Ectodermal cell (in vitro differentiated cells): ENCODE data around the gene MAN2A1.

Experiments
- H3K27ac ChIP-seq: 2 replicates; pipeline ENCODE4 v1.7.0; 2013; ENCODE audit warnings: mild to moderate bottlenecking, low read depth, low read length; ENCODE audit not compliant: insufficient read depth, poor library complexity, severe bottlenecking
- H3K27me3 ChIP-seq: 2 replicates; pipeline ENCODE4 v1.7.0; 2013; ENCODE audit warnings: mild to moderate bottlenecking, low read length; ENCODE audit not compliant: insufficient read depth, control insufficient read depth, poor library complexity, severe bottlenecking
- H3K36me3 ChIP-seq: one replicate; pipeline ENCODE4 v1.7.0; 2013; ENCODE audit warnings: low read length; ENCODE audit not compliant: control insufficient read depth, insufficient read depth
- H3K4me1 ChIP-seq: one replicate; pipeline ENCODE4 v1.7.0; 2013; ENCODE audit warnings: low read length; ENCODE audit not compliant: control insufficient read depth, insufficient read depth
- H3K4me3 ChIP-seq: 2 replicates; pipeline ENCODE4 v1.7.0; 2013; ENCODE audit warnings: low read depth, low read length, control low read depth; ENCODE audit not compliant: insufficient read depth
- H3K9me3 ChIP-seq: 2 replicates; pipeline ENCODE4 v1.7.0; 2013; ENCODE audit warnings: mild to moderate bottlenecking, low read length, moderate library complexity; ENCODE audit not compliant: control insufficient read depth
- WGBS, 2 experiments: methylation state at CpG; one replicate each; pipeline ENCODE4 v1.1.7; 2013; ENCODE audit warnings: missing lambda C conversion rate in 2 of 2; 5-methylcytosine and 5-hydroxymethylcytosine counted together

MAN2A1 gene

GRCh38 chr5:109692852-109693251 is 3.1 kb downstream of the MAN2A1 start:
- peaks cover 11% of the 10 kb centered on the region for H3K4me1 ChIP-seq
- no peaks in the 10 kb centered on the region for H3K27me3 ChIP-seq
- whole genome bisulfite sequencing, 2 experiments: 75 to 77% methylated on average over 4 of the region's 4 CpGs
- H3K36me3 ChIP-seq: no peaks in the 10 kb centered on the region
- H3K27ac ChIP-seq: no peak overlapping the region
- no peaks in the 10 kb centered on the region for H3K9me3 ChIP-seq
- no peak overlapping the region for H3K4me3 ChIP-seq

- no peaks in the 10 kb centered on the region for H3K36me3 ChIP-seq
- no peak overlapping the region for H3K4me3 ChIP-seq
- H3K27ac ChIP-seq: no peak overlapping the region
- H3K27me3 ChIP-seq: no peaks in the 10 kb centered on the region
- peaks cover 11% of the 10 kb centered on the region for H3K4me1 ChIP-seq
- 76 to 91% methylated on average over 6 of the region's 6 CpGs for WGBS, 2 experiments
- no peaks in the 10 kb centered on the region for H3K9me3 ChIP-seq
Measured at GRCh38 chr5:109693535-109694400, 4.0 kb downstream of the MAN2A1 start.

GRCh38 chr5:109694451-109694891 is 4.7 kb downstream of the MAN2A1 start:
- no peak overlapping the region for H3K4me3 ChIP-seq

GRCh38 chr5:109695005-109695926 is 5.5 kb downstream of the MAN2A1 start:
- 71 to 80% methylated on average over 1 of the region's 1 CpG for WGBS, 2 experiments
- peaks cover 11% of the 10 kb centered on the region for H3K4me1 ChIP-seq
- no peak overlapping the region for H3K27ac ChIP-seq
- H3K27me3 ChIP-seq: no peaks in the 10 kb centered on the region
- H3K4me3 ChIP-seq: no peak overlapping the region
- no peaks in the 10 kb centered on the region for H3K9me3 ChIP-seq
- no peaks in the 10 kb centered on the region for H3K36me3 ChIP-seq

More at GRCh38 chr5:109694451-109694891, 4.7 kb downstream of the MAN2A1 start:
- 80 to 95% methylated on average over 1 of the region's 1 CpG for WGBS, 2 experiments
- no peaks in the 10 kb centered on the region for H3K27me3 ChIP-seq
- no peaks in the 10 kb centered on the region for H3K36me3 ChIP-seq
- H3K4me1 ChIP-seq: peaks cover 11% of the 10 kb centered on the region
- H3K27ac ChIP-seq: no peak overlapping the region
- no peaks in the 10 kb centered on the region for H3K9me3 ChIP-seq

- Histone ChIP-seq H3K9me3 (no peaks in the 10 kb centered on the region), H3K4me1 (peaks cover 5% of the 10 kb centered on the region), H3K27ac (no peak overlapping the region), H3K4me3 (no peak overlapping the region), H3K36me3 (no peaks in the 10 kb centered on the region), H3K27me3 (no peaks in the 10 kb centered on the region)
- WGBS, 2 experiments: 80% methylated on average over 1 of the region's 1 CpG; no CpG with 5 or more reads in 1 of the 2 experiments
Measured at GRCh38 chr5:109697339-109697738, 7.6 kb downstream of the MAN2A1 start.

- Histone ChIP-seq H3K4me1 (no peaks in the 10 kb centered on the region), H3K9me3 (no peaks in the 10 kb centered on the region), H3K36me3 (no peaks in the 10 kb centered on the region), H3K27ac (no peak overlapping the region), H3K27me3 (no peaks in the 10 kb centered on the region), H3K4me3 (no peak overlapping the region)
- 96 to 99% methylated on average over 3 of the region's 3 CpGs for WGBS, 2 experiments
Measured at GRCh38 chr5:109700516-109701153, 10.9 kb downstream of the MAN2A1 start.

GRCh38 chr5:109701252-109701651 is 11.5 kb downstream of the MAN2A1 start:
- H3K4me1 ChIP-seq: no peaks in the 10 kb centered on the region
- no peaks in the 10 kb centered on the region for H3K9me3 ChIP-seq
- H3K4me3 ChIP-seq: no peak overlapping the region
- H3K27me3 ChIP-seq: no peaks in the 10 kb centered on the region
- no peak overlapping the region for H3K27ac ChIP-seq
- whole genome bisulfite sequencing, 2 experiments: 93 to 95% methylated on average over 2 of the region's 2 CpGs
- no peaks in the 10 kb centered on the region for H3K36me3 ChIP-seq

GRCh38 chr5:109701792-109702191 is 12.1 kb downstream of the MAN2A1 start:
- Histone ChIP-seq H3K27me3 (no peaks in the 10 kb centered on the region), H3K27ac (no peak overlapping the region), H3K36me3 (no peaks in the 10 kb centered on the region), H3K4me1 (no peaks in the 10 kb centered on the region), H3K9me3 (no peaks in the 10 kb centered on the region), H3K4me3 (no peak overlapping the region)
- WGBS, 2 experiments: 85 to 87% methylated on average over 2 of the region's 2 CpGs

GRCh38 chr5:109703166-109703565 is 13.4 kb downstream of the MAN2A1 start:
- H3K9me3 ChIP-seq: no peaks in the 10 kb centered on the region
- H3K4me3 ChIP-seq: no peak overlapping the region
- H3K27ac ChIP-seq: no peak overlapping the region
- H3K27me3 ChIP-seq: no peaks in the 10 kb centered on the region
- no peaks in the 10 kb centered on the region for H3K4me1 ChIP-seq
- H3K36me3 ChIP-seq: no peaks in the 10 kb centered on the region

- 71 to 84% methylated on average over 1 of the region's 1 CpG for WGBS, 2 experiments
- no peaks in the 10 kb centered on the region for H3K36me3 ChIP-seq
- H3K4me3 ChIP-seq: no peak overlapping the region
- peaks cover 2% of the 10 kb centered on the region for H3K4me1 ChIP-seq
- H3K27me3 ChIP-seq: no peaks in the 10 kb centered on the region
- no peaks in the 10 kb centered on the region for H3K9me3 ChIP-seq
- no peak overlapping the region for H3K27ac ChIP-seq
Measured at GRCh38 chr5:109703829-109704228, 14.1 kb downstream of the MAN2A1 start.
